HUES6 (cell line): ENCODE results near the gene GUSB.
"Not testable (repeated sequence)": the region's sequence is repeated elsewhere in the genome, so short reads cannot be mapped to it uniquely, and the experiment has no call there.

Source experiments
- H3K27ac ChIP-seq: 2 replicates; pipeline ENCODE4 v1.7.0; 2013; ENCODE audit warnings: low read depth, mild to moderate bottlenecking, low read length, inconsistent platforms
- H3K27me3 ChIP-seq: 2 replicates; pipeline ENCODE4 v1.6.1; 2013; ENCODE audit warnings: low read length; ENCODE audit not compliant: control insufficient read depth, insufficient read depth
- H3K36me3 ChIP-seq: 2 replicates; pipeline ENCODE4 v1.6.1; 2013; ENCODE audit warnings: low read length; ENCODE audit not compliant: control insufficient read depth, insufficient read depth
- H3K4me1 ChIP-seq: 2 replicates; pipeline ENCODE4 v1.6.1; 2013; ENCODE audit warnings: low read length; ENCODE audit not compliant: control insufficient read depth, insufficient read depth
- H3K4me3 ChIP-seq: 2 replicates; pipeline ENCODE4 v1.5.1; 2013; ENCODE audit warnings: low read depth, low read length
- H3K9ac ChIP-seq: one replicate; pipeline ENCODE4 v1.6.1; 2013; ENCODE audit warnings: mild to moderate bottlenecking, low read length
- H3K9me3 ChIP-seq: 2 replicates; pipeline ENCODE4 v1.6.1; 2013; ENCODE audit warnings: low read depth, low read length; ENCODE audit not compliant: control insufficient read depth, insufficient read depth

Gene GUSB

GRCh38 chr7:65974191-65974801 lies 7.7 kb downstream of the GUSB start:
- Histone ChIP-seq H3K9ac (no peak overlapping the region), H3K9me3 (no peaks in the 10 kb centered on the region), H3K4me3 (no peak overlapping the region), H3K27ac (no peak overlapping the region), H3K27me3 (no peaks in the 10 kb centered on the region), H3K4me1 (no peaks in the 10 kb centered on the region), H3K36me3 (peaks cover 75% of the 10 kb centered on the region)

- Histone ChIP-seq H3K9ac (no peak overlapping the region), H3K27me3 (no peaks in the 10 kb centered on the region), H3K4me3 (no peak overlapping the region), H3K4me1 (no peaks in the 10 kb centered on the region), H3K9me3 (no peaks in the 10 kb centered on the region), H3K36me3 (peaks cover 81% of the 10 kb centered on the region), H3K27ac (no peak overlapping the region)
Measured at GRCh38 chr7:65972976-65973375, 9.0 kb downstream of the GUSB start.

GRCh38 chr7:65971021-65971420 lies 11.0 kb downstream of the GUSB start:
- H3K4me3 ChIP-seq, result no peak overlapping the region
- H3K27me3 ChIP-seq, result no peaks in the 10 kb centered on the region
- no peak overlapping the region for H3K27ac ChIP-seq
- peaks cover 91% of the 10 kb centered on the region for H3K36me3 ChIP-seq
- no peaks in the 10 kb centered on the region for H3K4me1 ChIP-seq
- H3K9ac ChIP-seq, result no peak overlapping the region
- H3K9me3 ChIP-seq, result no peaks in the 10 kb centered on the region

- peaks cover 94% of the 10 kb centered on the region for H3K36me3 ChIP-seq
Measured at GRCh38 chr7:65968256-65969185, 13.5 kb downstream of the GUSB start.

GRCh38 chr7:65967361-65968155 lies 14.5 kb downstream of the GUSB start:
- Histone ChIP-seq H3K36me3 (peaks cover 94% of the 10 kb centered on the region), H3K4me3 (no peak overlapping the region), H3K27me3 (no peaks in the 10 kb centered on the region), H3K9ac (no peak overlapping the region), H3K9me3 (no peaks in the 10 kb centered on the region), H3K27ac (no peak overlapping the region), H3K4me1 (no peaks in the 10 kb centered on the region)

More at GRCh38 chr7:65968256-65969185, 13.5 kb downstream of the GUSB start:
- no peak overlapping the region for H3K4me3 ChIP-seq
- H3K9me3 ChIP-seq, result no peaks in the 10 kb centered on the region
- no peaks in the 10 kb centered on the region for H3K4me1 ChIP-seq
- H3K9ac ChIP-seq, result no peak overlapping the region
- H3K27ac ChIP-seq, result no peak overlapping the region
- no peaks in the 10 kb centered on the region for H3K27me3 ChIP-seq

GRCh38 chr7:65966146-65966545 lies 15.9 kb downstream of the GUSB start:
- Histone ChIP-seq H3K4me1 (no peaks in the 10 kb centered on the region), H3K4me3 (no peak overlapping the region), H3K27ac (no peak overlapping the region), H3K36me3 (peaks cover 95% of the 10 kb centered on the region), H3K9me3 (no peaks in the 10 kb centered on the region), H3K9ac (no peak overlapping the region), H3K27me3 (no peaks in the 10 kb centered on the region)

- not testable (repeated sequence) for H3K4me3 ChIP-seq, H3K9ac ChIP-seq, H3K4me1 ChIP-seq, H3K9me3 ChIP-seq, H3K27ac ChIP-seq, H3K27me3 ChIP-seq
- H3K36me3 ChIP-seq, result peaks cover 97% of the 10 kb centered on the region
Measured at GRCh38 chr7:65964671-65965070, 17.3 kb downstream of the GUSB start.

- no peaks in the 10 kb centered on the region for H3K9me3 ChIP-seq
- H3K27me3 ChIP-seq, result no peaks in the 10 kb centered on the region
- no peak overlapping the region for H3K27ac ChIP-seq
- H3K4me1 ChIP-seq, result no peaks in the 10 kb centered on the region
- no peak overlapping the region for H3K9ac ChIP-seq
- H3K36me3 ChIP-seq, result peaks cover 84% of the 10 kb centered on the region
- no peak overlapping the region for H3K4me3 ChIP-seq
Measured at GRCh38 chr7:65962033-65962432, 20.0 kb downstream of the GUSB start.

- H3K4me3 ChIP-seq, result no peak overlapping the region
- no peaks in the 10 kb centered on the region for H3K27me3 ChIP-seq
- no peak overlapping the region for H3K27ac ChIP-seq
- peaks cover 80% of the 10 kb centered on the region for H3K36me3 ChIP-seq
- H3K9me3 ChIP-seq, result no peaks in the 10 kb centered on the region
- H3K4me1 ChIP-seq, result no peaks in the 10 kb centered on the region
- no peak overlapping the region for H3K9ac ChIP-seq
Measured at GRCh38 chr7:65960351-65961074, 21.5 kb downstream of the GUSB start.

GRCh38 chr7:65955718-65956117 lies 26.3 kb downstream of the GUSB start:
- no peak overlapping the region for H3K4me3 ChIP-seq
- H3K9me3 ChIP-seq, result no peaks in the 10 kb centered on the region
- peaks cover 52% of the 10 kb centered on the region for H3K36me3 ChIP-seq
- no peaks in the 10 kb centered on the region for H3K4me1 ChIP-seq
- no peak overlapping the region for H3K9ac ChIP-seq
- no peak overlapping the region for H3K27ac ChIP-seq
- H3K27me3 ChIP-seq, result no peaks in the 10 kb centered on the region
